Keratinocyte (primary cell): ENCODE data around the gene KMT2A.

ENCODE experiments used
- EZH2 ChIP-seq: IDR thresholded peaks from one replicate; pipeline ENCODE4 v1.6.1; 2012; ENCODE audit warnings: inconsistent platforms, mild to moderate bottlenecking, low read length, moderate library complexity
- TF ChIP-seq, protein P1 (sequence below), 3 experiments: IDR thresholded peaks in 1 of 3; conservative IDR thresholded peaks in 1 of 3; optimal IDR thresholded peaks in 1 of 3; 2 replicates in 2 of 3; 3 replicates in 1 of 3; pipeline versions ENCODE3 to v1.5.1; 2011; ENCODE audit warnings: low read length in 3 of 3, mild to moderate bottlenecking in 3 of 3, moderate library complexity in 2 of 3, control low read depth in 1 of 3, inconsistent platforms in 1 of 3; ENCODE audit not compliant: insufficient read depth in 2 of 3; ENCODE audit errors: extremely low read depth in 1 of 3

- TF ChIP-seq EZH2 = no peak
- TF ChIP-seq, protein P1, sequence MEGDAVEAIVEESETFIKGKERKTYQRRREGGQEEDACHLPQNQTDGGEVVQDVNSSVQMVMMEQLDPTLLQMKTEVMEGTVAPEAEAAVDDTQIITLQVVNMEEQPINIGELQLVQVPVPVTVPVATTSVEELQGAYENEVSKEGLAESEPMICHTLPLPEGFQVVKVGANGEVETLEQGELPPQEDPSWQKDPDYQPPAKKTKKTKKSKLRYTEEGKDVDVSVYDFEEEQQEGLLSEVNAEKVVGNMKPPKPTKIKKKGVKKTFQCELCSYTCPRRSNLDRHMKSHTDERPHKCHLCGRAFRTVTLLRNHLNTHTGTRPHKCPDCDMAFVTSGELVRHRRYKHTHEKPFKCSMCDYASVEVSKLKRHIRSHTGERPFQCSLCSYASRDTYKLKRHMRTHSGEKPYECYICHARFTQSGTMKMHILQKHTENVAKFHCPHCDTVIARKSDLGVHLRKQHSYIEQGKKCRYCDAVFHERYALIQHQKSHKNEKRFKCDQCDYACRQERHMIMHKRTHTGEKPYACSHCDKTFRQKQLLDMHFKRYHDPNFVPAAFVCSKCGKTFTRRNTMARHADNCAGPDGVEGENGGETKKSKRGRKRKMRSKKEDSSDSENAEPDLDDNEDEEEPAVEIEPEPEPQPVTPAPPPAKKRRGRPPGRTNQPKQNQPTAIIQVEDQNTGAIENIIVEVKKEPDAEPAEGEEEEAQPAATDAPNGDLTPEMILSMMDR (optimal IDR thresholded peaks at IDR 0.05 in 1 of 3, IDR thresholded peaks at IDR 0.05 in 1 of 3, conservative IDR thresholded peaks at IDR 0.05 in 1 of 3; ENCODE audit: extremely low read depth in 1 of 3, insufficient read depth in 2 of 3, low read length in 3 of 3) = no peak
Observed at GRCh38 chr11:118497831-118498230, 61.5 kb downstream of the KMT2A start.
